Astrocyte of the hippocampus (primary cell): Measurements from ENCODE around the gene TDRKH.

Source experiments
- DNase-seq: peaks from one replicate; pipeline ENCODE4 v3.0.0; 2011; ENCODE audit warnings: low read depth, low spot score

The TDRKH gene, protein sequence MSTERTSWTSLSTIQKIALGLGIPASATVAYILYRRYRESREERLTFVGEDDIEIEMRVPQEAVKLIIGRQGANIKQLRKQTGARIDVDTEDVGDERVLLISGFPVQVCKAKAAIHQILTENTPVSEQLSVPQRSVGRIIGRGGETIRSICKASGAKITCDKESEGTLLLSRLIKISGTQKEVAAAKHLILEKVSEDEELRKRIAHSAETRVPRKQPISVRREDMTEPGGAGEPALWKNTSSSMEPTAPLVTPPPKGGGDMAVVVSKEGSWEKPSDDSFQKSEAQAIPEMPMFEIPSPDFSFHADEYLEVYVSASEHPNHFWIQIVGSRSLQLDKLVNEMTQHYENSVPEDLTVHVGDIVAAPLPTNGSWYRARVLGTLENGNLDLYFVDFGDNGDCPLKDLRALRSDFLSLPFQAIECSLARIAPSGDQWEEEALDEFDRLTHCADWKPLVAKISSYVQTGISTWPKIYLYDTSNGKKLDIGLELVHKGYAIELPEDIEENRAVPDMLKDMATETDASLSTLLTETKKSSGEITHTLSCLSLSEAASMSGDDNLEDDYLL

GRCh38 chr1:151790071-151790939, at the start of gene TDRKH:
Gene TDRKH, minus strand, starts transcription at chr1:151790500. Its CDS starts 7,478 bp downstream, at chr1:151783022.
- peak; percentile 100 for DNase-seq

GRCh38 chr1:151839457-151840403, 49.4 kb upstream of the TDRKH start, which contains the start of gene C2CD4D:
Gene C2CD4D, minus strand, starts transcription at chr1:151839820. Its CDS starts 831 bp downstream, at chr1:151838989.
- peak; percentile 72 for DNase-seq

DNA sequence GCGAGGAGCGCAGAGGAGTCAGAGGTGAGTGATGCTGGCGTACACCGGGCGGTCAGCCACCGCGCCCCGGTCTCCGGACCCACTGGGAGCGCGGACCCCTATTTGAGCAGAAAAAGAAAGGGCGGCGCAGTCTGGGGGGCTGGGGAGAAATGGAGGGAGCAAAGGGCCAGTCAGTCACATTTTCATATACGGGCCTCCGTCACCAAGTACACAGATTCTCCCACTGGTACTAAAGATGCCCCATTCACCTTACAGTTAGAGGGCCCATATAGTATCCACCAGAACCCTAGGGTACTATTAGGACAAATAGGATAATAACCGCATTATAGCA, 48.7 kb upstream of the TDRKH start:
- DNase-seq = no peak

DNA sequence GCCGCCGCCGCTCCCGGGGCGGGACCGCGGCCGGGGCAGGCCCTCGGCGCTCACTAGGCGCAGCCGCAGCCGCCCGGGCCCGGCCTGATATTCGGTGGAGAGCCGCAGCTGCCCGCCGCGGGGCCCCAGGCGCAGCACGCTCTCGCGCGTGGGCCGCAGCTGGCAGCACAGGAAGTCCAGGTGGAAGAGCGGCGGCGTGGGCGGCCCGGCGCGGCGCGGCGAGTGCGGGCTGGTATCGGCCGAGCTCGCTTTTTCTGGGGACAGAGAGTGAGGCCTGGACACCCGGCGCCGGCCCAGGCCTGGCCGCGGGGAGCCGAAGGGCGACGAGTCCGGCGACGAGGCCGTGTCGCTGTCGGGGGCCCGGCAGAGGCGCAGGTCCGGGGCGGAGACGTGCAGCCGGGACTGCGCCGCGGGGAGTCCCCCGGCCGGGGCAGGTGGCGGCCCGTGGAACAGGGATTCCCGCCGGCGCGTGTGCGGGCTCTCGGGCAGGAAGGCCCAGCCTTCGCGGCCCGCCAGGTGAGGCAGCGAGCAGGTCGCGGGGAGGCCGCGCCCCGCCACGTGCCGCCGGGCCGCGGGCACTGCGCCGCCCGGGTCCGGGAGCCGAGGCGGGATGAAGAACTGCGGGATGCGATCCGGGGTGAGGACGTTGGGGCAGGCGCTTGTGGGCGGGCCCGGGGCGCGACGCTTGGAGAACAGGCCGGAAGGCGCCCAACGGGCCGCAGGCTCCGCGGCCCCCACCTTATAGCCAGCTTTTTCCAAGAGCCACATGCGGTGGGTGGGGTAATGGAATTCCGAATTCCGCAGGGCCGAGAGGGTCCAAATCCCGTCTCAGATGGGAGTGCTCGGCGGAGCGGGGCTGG, 48.2 kb upstream of the TDRKH start:
- DNase-seq = peak; percentile 50

- DNase-seq = no peak
Observed at GRCh38 chr1:151837884-151838221, 47.6 kb upstream of the TDRKH start.

DNA sequence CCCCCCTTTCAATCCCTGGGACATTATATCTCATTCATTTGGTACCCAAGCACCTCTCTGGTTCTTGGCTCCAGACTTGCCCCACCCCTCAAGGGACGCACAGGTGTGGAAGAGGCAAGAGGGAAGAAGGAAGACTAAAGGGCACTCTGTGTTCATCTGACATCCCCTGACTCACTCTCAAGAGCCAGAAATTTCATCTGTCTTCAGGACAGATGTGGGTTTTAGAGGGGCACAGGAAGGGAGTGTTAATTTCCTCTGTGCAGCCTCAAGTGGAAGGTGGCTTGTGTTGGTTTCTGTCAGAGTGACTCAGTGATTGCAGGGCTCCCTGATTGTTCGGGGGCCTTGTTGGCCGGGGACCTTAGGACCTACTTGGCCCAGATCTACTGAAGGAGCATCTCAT, 46.9 kb upstream of the TDRKH start:
- DNase-seq = no peak

DNA sequence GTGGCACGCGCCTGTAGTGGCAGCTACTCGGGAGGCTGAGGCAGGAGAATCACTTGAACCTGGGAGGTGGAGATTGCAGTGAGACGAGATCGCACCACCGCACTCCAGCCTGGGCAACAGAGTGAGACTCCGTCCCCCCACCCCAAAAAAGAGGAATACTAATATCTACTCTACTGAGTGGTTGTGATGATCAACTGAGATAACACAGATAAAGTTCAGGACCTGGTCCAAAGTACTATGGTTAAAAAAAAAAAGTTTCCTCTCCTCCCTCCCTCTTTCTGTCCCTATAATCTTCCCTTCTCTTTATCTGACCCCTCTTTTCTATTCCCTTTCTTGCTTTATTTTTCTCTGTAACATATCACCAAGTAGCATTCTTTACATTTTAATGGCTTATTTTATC, 45.3 kb upstream of the TDRKH start:
- no peak for DNase-seq

- no peak for DNase-seq
Observed at GRCh38 chr1:151834239-151834638, 43.9 kb upstream of the TDRKH start.

- DNase-seq = no peak
Observed at GRCh38 chr1:151833172-151833900, 43.0 kb upstream of the TDRKH start.

DNA sequence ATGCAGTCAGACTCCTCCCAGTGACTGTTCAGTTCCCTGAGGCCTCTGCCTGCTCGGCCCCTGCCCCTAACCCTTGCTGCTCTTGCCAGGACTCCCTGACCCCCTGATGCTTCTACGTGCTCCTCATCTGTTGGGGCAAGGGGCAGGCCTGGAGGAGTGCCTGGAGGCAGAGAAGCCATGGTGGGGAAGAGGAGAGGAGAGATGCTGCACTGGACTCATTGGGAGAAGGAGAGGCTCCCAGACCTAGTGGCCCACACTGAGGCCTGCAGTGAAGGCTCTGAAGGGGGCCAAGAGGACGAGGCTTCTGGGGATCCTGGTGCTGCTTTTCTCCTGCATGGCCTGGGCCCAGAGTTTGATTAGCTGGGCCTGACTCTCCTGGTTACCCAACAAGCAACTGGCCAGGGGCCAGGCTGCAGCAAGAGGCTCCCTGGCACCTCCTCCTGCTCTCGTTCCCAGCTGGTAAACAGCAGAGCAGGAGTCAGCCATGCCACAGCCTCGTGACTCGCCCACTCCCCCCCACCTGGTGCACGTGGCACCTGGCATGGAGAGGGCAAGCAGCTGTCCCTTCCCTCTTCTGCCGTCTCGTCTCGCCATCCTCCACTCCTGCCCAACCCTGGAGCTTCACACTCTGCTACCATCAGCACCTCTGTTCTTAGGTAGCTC, 42.1 kb upstream of the TDRKH start:
- peak; percentile 64 for DNase-seq

DNA sequence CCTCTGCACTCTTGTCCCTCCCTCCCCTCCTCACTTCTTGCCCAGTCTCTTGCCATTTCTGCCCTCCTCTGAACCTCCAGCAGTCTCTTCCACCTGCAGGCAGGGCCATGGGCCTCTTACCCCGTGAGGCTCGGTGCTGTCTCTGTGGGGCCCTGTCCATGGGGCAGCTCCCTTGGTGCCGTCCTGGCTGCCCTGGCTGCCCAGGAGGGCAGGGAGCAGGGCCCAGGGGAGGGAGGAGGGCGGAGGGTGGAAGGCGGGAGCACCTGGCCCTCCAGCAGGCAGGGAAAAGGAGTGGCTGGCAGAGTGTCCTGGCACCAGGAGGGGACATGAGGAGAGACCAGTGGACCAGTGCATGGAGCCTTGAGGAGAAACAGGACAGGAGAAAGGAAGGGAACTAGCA, 41.3 kb upstream of the TDRKH start, which contains the start of gene RORC:
TSS of gene RORC (minus strand) at position 198 of the 400 bp plus-strand sequence. CDS start at position 160, 38 bp downstream.
- DNase-seq = no peak

- DNase-seq = no peak
Observed at GRCh38 chr1:151831256-151831591, 40.9 kb upstream of the TDRKH start.

GRCh38 chr1:151830055-151830454, 39.8 kb upstream of the TDRKH start:
- no peak for DNase-seq

DNA sequence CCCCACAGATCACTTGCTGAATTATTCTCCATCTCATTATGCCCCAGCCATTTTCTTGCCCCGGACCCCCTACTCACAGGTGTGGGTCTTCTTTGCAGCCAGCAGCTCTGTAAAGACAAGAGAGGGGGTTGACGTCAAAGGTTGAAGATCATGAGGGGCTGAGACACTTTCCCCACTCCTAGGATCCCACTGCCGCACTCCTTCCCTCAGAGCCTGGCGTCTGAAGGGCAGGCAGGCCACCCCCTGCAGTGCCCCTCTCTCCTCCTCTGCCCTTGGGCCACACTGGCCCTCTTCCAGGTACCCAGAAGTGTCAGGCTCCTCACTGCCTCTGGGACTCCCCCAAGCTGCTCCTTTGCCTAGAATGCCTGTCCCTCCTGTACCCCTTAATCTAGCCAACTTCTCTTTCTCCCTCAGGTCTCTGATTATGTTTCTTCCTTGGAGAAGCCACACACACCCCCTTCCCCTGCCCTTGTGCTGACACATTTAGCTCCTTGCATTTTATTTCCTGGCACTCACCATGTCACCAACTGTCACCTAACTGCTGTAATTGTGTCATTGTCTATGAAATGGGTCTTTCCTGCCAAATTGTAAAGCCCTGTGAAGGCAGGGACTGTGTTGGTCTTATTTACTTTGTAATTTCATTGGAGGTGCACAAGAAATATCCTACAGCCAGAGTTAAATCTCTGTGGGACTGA, 39.2 kb upstream of the TDRKH start:
- no peak for DNase-seq

- peak; percentile 75 for DNase-seq
Observed at GRCh38 chr1:151828921-151829320, 38.6 kb upstream of the TDRKH start.

- no peak for DNase-seq
Observed at GRCh38 chr1:151827853-151828252, 37.6 kb upstream of the TDRKH start.

DNA sequence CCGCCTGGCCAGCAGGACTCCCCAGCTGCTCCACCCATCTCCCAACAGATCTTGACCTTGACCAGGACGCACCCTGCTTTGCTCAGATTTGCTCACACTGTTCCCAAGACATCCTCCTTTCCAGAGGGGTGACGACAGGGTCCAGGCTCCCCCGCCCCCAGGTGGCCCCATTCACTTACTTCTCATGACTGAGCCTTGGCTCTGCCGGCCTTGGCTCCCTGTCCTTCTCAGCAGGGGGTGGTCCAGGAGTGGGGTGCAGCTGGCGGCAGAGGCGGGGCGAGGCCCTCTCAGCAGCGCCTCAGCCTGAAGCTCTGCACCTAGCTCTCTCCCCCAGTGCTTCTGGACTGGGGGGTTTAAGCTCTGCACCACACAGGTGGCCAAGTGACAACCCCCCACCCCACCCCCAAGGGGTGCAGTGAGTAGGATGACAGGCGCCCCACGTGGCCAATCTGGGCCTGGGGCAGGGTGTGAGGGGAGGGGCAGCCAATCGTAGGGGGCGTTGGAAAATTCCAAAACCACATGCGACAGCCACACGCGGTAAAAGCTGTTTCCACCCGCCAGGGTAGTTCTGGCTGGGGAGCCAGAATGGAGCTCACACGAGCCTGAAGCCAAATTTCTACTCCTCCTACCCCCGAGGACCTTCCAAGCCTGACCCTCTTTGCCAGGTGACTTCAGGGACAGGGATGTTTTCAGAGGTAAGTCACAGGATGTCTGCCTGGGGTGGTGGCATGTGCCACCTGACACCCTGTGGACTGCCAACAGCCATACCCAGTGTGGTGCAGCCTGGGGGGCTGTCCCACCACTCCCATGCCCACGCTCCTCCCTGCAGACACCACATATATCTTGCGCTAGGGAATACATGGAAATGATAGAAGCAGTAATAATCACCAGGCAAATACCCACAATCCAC, 35.7 kb upstream of the TDRKH start:
- no peak for DNase-seq

GRCh38 chr1:151825204-151825603, 34.9 kb upstream of the TDRKH start:
- DNase-seq = no peak
